ENCODE data around the gene RBMS3. TPM values are rescaled to one million over a fixed set of nuclear protein-coding genes. Genes with fewer than 3 reads are reported as not detected.
"Not testable (repeated sequence)": the region's sequence is repeated elsewhere in the genome, so short reads cannot be mapped to it uniquely, and the experiment has no call there.

Gene RBMS3
- total and polyA plus RNA-seq, 3 donors from 2014 or later = 5.6 to 36.2 (median 19.7) TPM

- no peak overlapping the region for H3K27ac ChIP-seq
- H3K36me3 ChIP-seq (ENCODE audit: low read depth, missing control alignments) = no peaks in the 10 kb centered on the region
- no peak for TF ChIP-seq POLR2A (IDR thresholded peaks at IDR 0.05)
- TF ChIP-seq CTCF (IDR thresholded peaks at IDR 0.05) = no peak
- no peak for DNase-seq
- H3K4me3 ChIP-seq = no peak overlapping the region
- no peaks in the 10 kb centered on the region for H3K4me1 ChIP-seq
- intact Hi-C loops (cut with DNase I; ENCODE audit: low total_unique reads) = no loop called here
- no peaks in the 10 kb centered on the region for H3K27me3 ChIP-seq
- H3K9me3 ChIP-seq = no peaks in the 10 kb centered on the region
- 71 to 74% methylated on average over 5 of the region's 5 CpGs for WGBS, 2 donors
Measured at GRCh38 chr3:29385046-29385830, 104.4 kb downstream of the RBMS3 start.

- WGBS, 2 donors = 74 to 88% methylated on average over 2 of the region's 2 CpGs
- H3K36me3 ChIP-seq (ENCODE audit: low read depth, missing control alignments) = no peaks in the 10 kb centered on the region
- TF ChIP-seq POLR2A (IDR thresholded peaks at IDR 0.05) (no peak), CTCF (IDR thresholded peaks at IDR 0.05) (no peak)
- H3K27me3 ChIP-seq = no peaks in the 10 kb centered on the region
- intact Hi-C loops (cut with DNase I; ENCODE audit: low total_unique reads) = no loop called here
- no peaks in the 10 kb centered on the region for H3K4me1 ChIP-seq
- no peaks in the 10 kb centered on the region for H3K9me3 ChIP-seq
- no peak for DNase-seq
- H3K27ac ChIP-seq = no peak overlapping the region
- H3K4me3 ChIP-seq = no peak overlapping the region
Measured at GRCh38 chr3:29389362-29389761, 108.5 kb downstream of the RBMS3 start.

- no peak for DNase-seq
- Histone ChIP-seq H3K9me3 (no peaks in the 10 kb centered on the region), H3K36me3 (ENCODE audit: low read depth, missing control alignments) (no peaks in the 10 kb centered on the region), H3K4me1 (no peaks in the 10 kb centered on the region), H3K4me3 (no peak overlapping the region), H3K27me3 (no peaks in the 10 kb centered on the region), H3K27ac (no peak overlapping the region)
- intact Hi-C loops (cut with DNase I; ENCODE audit: low total_unique reads) = no loop called here
- TF ChIP-seq POLR2A (IDR thresholded peaks at IDR 0.05) (no peak), CTCF (IDR thresholded peaks at IDR 0.05) (no peak)
Measured at GRCh38 chr3:29392625-29393388, 111.9 kb downstream of the RBMS3 start.

- H3K4me1 ChIP-seq; DNase-seq; H3K4me3 ChIP-seq; H3K27me3 ChIP-seq; H3K27ac ChIP-seq; H3K36me3 ChIP-seq (ENCODE audit: low read depth, missing control alignments); intact Hi-C loops (cut with DNase I; ENCODE audit: low total_unique reads); H3K9me3 ChIP-seq: not testable (repeated sequence)
- 81 to 85% methylated on average over 4 of the region's 4 CpGs for WGBS, 2 donors
Measured at GRCh38 chr3:29393946-29394345, 113.1 kb downstream of the RBMS3 start.

- no peak for TF ChIP-seq POLR2A (IDR thresholded peaks at IDR 0.05)
- TF ChIP-seq CTCF (IDR thresholded peaks at IDR 0.05) = no peak
- Histone ChIP-seq H3K9me3 (no peaks in the 10 kb centered on the region), H3K4me3 (no peak overlapping the region), H3K4me1 (no peaks in the 10 kb centered on the region), H3K27me3 (no peaks in the 10 kb centered on the region), H3K27ac (no peak overlapping the region), H3K36me3 (ENCODE audit: low read depth, missing control alignments) (no peaks in the 10 kb centered on the region)
- intact Hi-C loops (cut with DNase I; ENCODE audit: low total_unique reads) = no loop called here
- no peak for DNase-seq
- 93 to 99% methylated on average over 3 of the region's 3 CpGs for WGBS, 2 donors
Measured at GRCh38 chr3:29397406-29397805, 116.5 kb downstream of the RBMS3 start.
